A549 (cell line): ENCODE measurements around the gene TSPAN10. TPM values are rescaled to one million over a fixed set of nuclear protein-coding genes. Genes with fewer than 3 reads are reported as not detected.

Experiments used
- ATAC-seq, 2 experiments: fragments of 200-7000 bp in 1 of 2; fragments of >200 bp in 1 of 2; cut with Nextera tagmentation in 1 of 2; cut with Tn5 transposase in 1 of 2; 3 replicates each; pipeline versions ENCODE4 v1.8.0 to v1.9.1; 2018 to 2020; ENCODE audit warnings: mild to moderate bottlenecking in 1 of 2, moderate library complexity in 1 of 2
- CTCF ChIA-PET: fragments of 300-600 bp; sonication (Branson Sonifier 250); formaldehyde crosslinking; extraction: SDS; loops from one replicate; lab custom pipeline; 2021; ENCODE audit warnings: antibody characterized with exemption, inconsistent platforms; lab: Yijun Ruan, JAX
- POLR2A ChIA-PET: fragments of 350-600 bp; formaldehyde crosslinking; extraction: SDS; loops from one replicate; lab custom pipeline; 2021; ENCODE audit warnings: antibody characterized with exemption, inconsistent platforms; lab: Yijun Ruan, JAX
- DNase-seq, 2 experiments: peaks; one replicate each; pipeline versions ENCODE4 v3.0.0 to v3.0.0-alpha.2; 2011 to 2016; ENCODE audit warnings: low read depth in 1 of 2, low spot score in 1 of 2
- FAIRE-seq: peaks from 2 replicates; lab custom pipeline; 2011; peaks lifted over from hg19 to GRCh38; lab: Jason Lieb, UNC
- H3K27ac ChIP-seq, 2 experiments: fragments of >200 bp; sonication (Bioruptor Twin); formaldehyde crosslinking; 3 replicates each; pipeline ENCODE4 v1.5.1; 2016 to 2017
- H3K4me1 ChIP-seq: fragments of >200 bp; sonication (Bioruptor Twin); formaldehyde crosslinking; 3 replicates; pipeline ENCODE4 v1.6.1; 2016
- H3K4me2 ChIP-seq: fragments of >200 bp; sonication (Bioruptor Twin); formaldehyde crosslinking; 3 replicates; pipeline ENCODE4 v1.6.1; 2016
- H3K4me3 ChIP-seq: fragments of >200 bp; sonication (Bioruptor Twin); formaldehyde crosslinking; 3 replicates; pipeline ENCODE4 v1.5.1; 2016
- H3K9me3 ChIP-seq: fragments of >200 bp; sonication (Bioruptor Twin); formaldehyde crosslinking; 3 replicates; pipeline ENCODE4 v1.6.1; 2016
- CEBPB ChIP-seq, 2 experiments: fragments of >200 bp in 1 of 2; sonication (Bioruptor Twin) in 1 of 2; formaldehyde crosslinking in 1 of 2; IDR thresholded peaks; 2 replicates each; pipeline ENCODE4 v1.6.1; 2012 to 2016
- CHD4 ChIP-seq: fragments of 200-600 bp; sonication (generic); IDR thresholded peaks from 2 replicates; pipeline ENCODE4 v1.6.1; 2016; ENCODE audit warnings: antibody characterized with exemption, mild to moderate bottlenecking, borderline replicate concordance
- EHF ChIP-seq: fragments of 250-450 bp; sonication (Bioruptor Pico); IDR thresholded peaks from 2 replicates; pipeline ENCODE4 v1.5.0; 2020; ENCODE audit warnings: mild to moderate bottlenecking
- EHMT2 ChIP-seq: fragments of 200-600 bp; sonication (generic); IDR thresholded peaks from 2 replicates; pipeline ENCODE4 v1.6.1; 2016; ENCODE audit warnings: antibody characterized with exemption, low read depth, mild to moderate bottlenecking, moderate library complexity
- ESRRA ChIP-seq: fragments of 150-350 bp; IDR thresholded peaks from 2 replicates; pipeline ENCODE4 v1.6.1; 2014; ENCODE audit warnings: mild to moderate bottlenecking, low read length, borderline replicate concordance
- FOSL2 ChIP-seq, 2 experiments: fragments of 450-650 bp in 1 of 2; fragments of >200 bp in 1 of 2; sonication (Bioruptor Twin) in 1 of 2; formaldehyde crosslinking; IDR thresholded peaks; 2 replicates each; pipeline versions ENCODE4 v1.5.0 to v1.6.1; 2016 to 2020; ENCODE audit warnings: mild to moderate bottlenecking in 1 of 2, moderate library complexity in 1 of 2
- GATA3 ChIP-seq: IDR thresholded peaks from 2 replicates; pipeline ENCODE4 v1.6.1; 2012; ENCODE audit warnings: borderline replicate concordance
- HES2 ChIP-seq: fragments of >200 bp; sonication (Bioruptor Twin); formaldehyde crosslinking; IDR thresholded peaks from 2 replicates; pipeline ENCODE4 v1.6.1; 2016
- HMGXB4 ChIP-seq: fragments of 250-450 bp; sonication (Bioruptor Pico); IDR thresholded peaks from 2 replicates; pipeline ENCODE4 v1.5.0; 2021; ENCODE audit warnings: mild to moderate bottlenecking, moderate library complexity, borderline replicate concordance
- JUN ChIP-seq, 2 experiments: fragments of >200 bp; sonication (Bioruptor Twin); formaldehyde crosslinking; IDR thresholded peaks; 2 replicates in 1 of 2; 3 replicates in 1 of 2; pipeline ENCODE4 v1.6.1; 2016 to 2017
- JUNB ChIP-seq: fragments of >200 bp; sonication (Bioruptor Twin); formaldehyde crosslinking; IDR thresholded peaks from 2 replicates; pipeline ENCODE4 v1.6.1; 2016
- KDM5A ChIP-seq: fragments of 200-600 bp; sonication (generic); IDR thresholded peaks from 2 replicates; pipeline ENCODE4 v1.6.1; 2016; ENCODE audit warnings: antibody characterized with exemption, mild to moderate bottlenecking
- MAFK ChIP-seq: fragments of 450-650 bp; IDR thresholded peaks from 2 replicates; pipeline ENCODE4 v1.6.1; 2014; ENCODE audit not compliant: partially characterized antibody
- MAZ ChIP-seq: fragments of 150-350 bp; IDR thresholded peaks from 2 replicates; pipeline ENCODE4 v1.6.1; 2014; ENCODE audit warnings: antibody characterized with exemption, low read depth, low read length, borderline replicate concordance
- MYC ChIP-seq: IDR thresholded peaks from 2 replicates; pipeline ENCODE4 v1.6.1; 2012; ENCODE audit warnings: mild to moderate bottlenecking, inconsistent platforms, low read length, improper control_type of control experiment, borderline replicate concordance
- NFE2L2 ChIP-seq: fragments of 150-350 bp; conservative IDR thresholded peaks from 2 replicates; pipeline ENCODE4 v1.6.1; 2014; ENCODE audit warnings: low read length
- NPAS2 ChIP-seq: fragments of 250-450 bp; sonication (Bioruptor Pico); IDR thresholded peaks from 2 replicates; pipeline ENCODE4 v1.8.0; 2022; ENCODE audit warnings: mild to moderate bottlenecking, moderate library complexity, borderline replicate concordance
- PHF8 ChIP-seq: fragments of 200-600 bp; sonication (generic); IDR thresholded peaks from 2 replicates; pipeline ENCODE4 v1.6.1; 2016; ENCODE audit warnings: low read depth, mild to moderate bottlenecking, antibody characterized with exemption, moderate library complexity, borderline replicate concordance
- RAD21 ChIP-seq, 2 experiments: fragments of >200 bp in 1 of 2; sonication (Bioruptor Twin) in 1 of 2; formaldehyde crosslinking in 1 of 2; IDR thresholded peaks in 1 of 2; conservative IDR thresholded peaks in 1 of 2; 2 replicates in 1 of 2; 3 replicates in 1 of 2; pipeline ENCODE4 v1.6.1; 2012 to 2018; ENCODE audit warnings: inconsistent platforms in 1 of 2
- RNF2 ChIP-seq: fragments of 200-600 bp; sonication (generic); IDR thresholded peaks from 2 replicates; pipeline ENCODE4 v1.6.1; 2016; ENCODE audit warnings: low read depth, mild to moderate bottlenecking, antibody characterized with exemption, moderate library complexity, borderline replicate concordance
- SREBF2 ChIP-seq: fragments of 450-650 bp; IDR thresholded peaks from 2 replicates; pipeline ENCODE4 v1.6.1; 2014; ENCODE audit warnings: mild to moderate bottlenecking, moderate library complexity
- TFCP2L1 ChIP-seq: fragments of 250-450 bp; sonication (Bioruptor Pico); IDR thresholded peaks from 2 replicates; pipeline ENCODE4 v1.5.0; 2021; ENCODE audit warnings: mild to moderate bottlenecking
- TP53 ChIP-seq: fragments of 250-450 bp; sonication (Bioruptor Pico); IDR thresholded peaks from 2 replicates; pipeline ENCODE4 v1.5.0; 2021; ENCODE audit warnings: mild to moderate bottlenecking, moderate library complexity
- USF2 ChIP-seq: fragments of 450-650 bp; IDR thresholded peaks from 2 replicates; pipeline ENCODE4 v1.6.1; 2014; ENCODE audit warnings: antibody characterized with exemption
- ZC3H11A ChIP-seq: fragments of 450-650 bp; IDR thresholded peaks from 2 replicates; pipeline ENCODE4 v1.6.1; 2014; ENCODE audit warnings: antibody characterized with exemption, mild to moderate bottlenecking
- ZNF302 ChIP-seq: fragments of 250-450 bp; sonication (Bioruptor Pico); IDR thresholded peaks from 2 replicates; pipeline ENCODE4 v1.9.0; 2021; ENCODE audit warnings: inconsistent platforms, mild to moderate bottlenecking, moderate library complexity
- WGBS: methylation state at CpG from one replicate; pipeline ENCODE4 v1.1.6; 2017; ENCODE audit errors: missing lambda C conversion rate; 5-methylcytosine and 5-hydroxymethylcytosine counted together
- polyA plus RNA-seq, 4 experiments: library from polyadenylated mRNA; depleted of rRNA in 3 of 4; stranded (reverse); fragments of >200 nt; fragmentation: RNase III in 1 of 4; extraction: RNeasy Plus Mini Kit Qiagen cat#74134 plus additional on column Dnase treatment in 1 of 4; gene quantifications; 2 replicates in 3 of 4; 3 replicates in 1 of 4; pipeline ENCODE4 v1.2.3, GENCODE V29; 2011 to 2017
- TF ChIP-seq, protein P1 (sequence below): IDR thresholded peaks from 2 replicates; pipeline ENCODE4 v1.6.1; 2012

Gene TSPAN10
- polyA plus RNA-seq, 2 of the 4 experiments (the other 2 are of a cell fraction) = 1.4 to 6.3 TPM

GRCh38 chr17:81666092-81666341 is 29.0 kb downstream of the TSPAN10 start:
- WGBS = 2% methylated on average over 12 of the region's 16 CpGs
- no peaks in the 10 kb centered on the region for H3K9me3 ChIP-seq
- FAIRE-seq (no peak), DNase-seq (no peak), ATAC-seq (peak in 1 of 2 experiments; percentile 41; a peak in 3 of 6 replicates)
- CTCF ChIA-PET = interaction anchor here (1.2 to 2.7 kb wide), 3 partner anchors 10 to 147 kb away, joined by 4 to 20 read pairs (median 4); no protein-coding TSS in a partner anchor
- POLR2A ChIA-PET = interaction anchor here (0.8 to 1.5 kb wide), 9 partner anchors 8 to 147 kb away, joined by 3 to 23 read pairs (median 4); partner anchors contain the start of genes ARL16, HGS, NPLOC4 and TSPAN10
- TF ChIP-seq PHF8 = peak; percentile 22; the same call in 1 of the 2 replicates
- TF ChIP-seq JUNB = no peak
- TF ChIP-seq TFCP2L1 (CRISPR knock-in tag) = no peak
- no peak for TF ChIP-seq SREBF2
- TF ChIP-seq KDM5A = peak; percentile 42; the same call in 1 of the 2 replicates
- TF ChIP-seq HMGXB4 = no peak
- TF ChIP-seq MYC = no peak
- peak overlapping the region; percentile 97 to 99 for H3K27ac ChIP-seq
- H3K4me1 ChIP-seq = peaks cover 22% of the 10 kb centered on the region
- H3K4me2 ChIP-seq = peak overlapping the region; percentile 89
- H3K4me3 ChIP-seq = peak overlapping the region; percentile 99

DNA sequence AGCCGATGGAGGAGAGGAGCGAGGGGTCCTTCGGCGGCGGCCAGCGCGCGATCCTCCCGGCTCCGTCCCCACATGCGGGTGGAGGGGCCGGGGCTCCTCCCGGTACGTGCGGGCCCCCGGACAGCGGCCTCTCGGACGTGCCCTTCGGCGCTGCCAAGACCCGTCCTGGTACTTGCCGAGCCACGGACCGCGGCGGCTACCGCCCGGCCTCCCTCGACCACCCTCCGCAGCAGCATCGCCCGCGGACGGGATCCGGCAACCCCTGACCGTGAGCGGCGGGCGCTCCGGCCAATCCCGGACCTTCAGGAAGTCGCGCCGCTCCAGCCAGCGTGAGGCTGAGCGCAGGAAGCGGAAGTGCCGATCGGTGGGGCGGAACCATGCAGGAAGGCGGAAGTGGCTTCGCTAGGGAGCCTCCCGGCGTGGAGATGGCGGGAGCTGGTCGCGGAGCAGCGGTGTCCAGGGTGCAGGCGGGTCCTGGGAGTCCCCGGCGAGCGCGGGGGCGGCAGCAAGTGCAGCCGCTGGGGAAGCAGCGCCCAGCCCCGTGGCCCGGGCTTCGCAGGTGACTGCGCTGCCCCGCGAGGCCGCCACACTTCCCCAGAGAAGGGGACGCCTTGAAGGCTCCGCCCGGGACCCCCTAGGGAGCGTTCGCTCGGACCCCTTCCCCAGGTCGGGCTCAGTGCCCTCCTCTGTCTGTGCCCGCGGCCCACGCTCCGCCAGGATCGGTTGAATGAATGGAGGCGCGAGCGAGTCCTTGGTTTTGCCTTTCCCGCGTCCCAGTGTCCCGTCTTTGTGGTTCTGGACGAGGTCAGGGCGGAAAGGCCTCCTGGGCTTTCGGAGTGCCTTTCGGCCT is 29.6 kb downstream of the TSPAN10 start, which contains the start of the genes CCDC137 and OXLD1:
Gene CCDC137 (plus strand): TSS at position 396 of the 850 bp plus-strand sequence. CDS start 30 bp downstream, at position 426.
Gene OXLD1 (minus strand): TSS at position 264 of the 850 bp plus-strand sequence. CDS start 28 bp downstream, at position 236.
- Histone ChIP-seq H3K4me3 (peak within 1 kb of the TSS; percentile 99), H3K27ac (peak within 1 kb of the TSS; percentile 97 to 99), H3K4me2 (peak within 1 kb of the TSS; percentile 90), H3K9me3 (no peaks in the 10 kb centered on the region), H3K4me1 (peaks cover 22% of the 10 kb centered on the region)
- CTCF ChIA-PET = interaction anchor here (1.2 to 2.7 kb wide), 3 partner anchors 9 to 147 kb away, joined by 4 to 20 read pairs (median 4); no protein-coding TSS in a partner anchor
- under 1% methylated on average over 70 of the region's 96 CpGs for WGBS
- FAIRE-seq (peak; percentile 84), ATAC-seq (peak; percentile 96 to 99), DNase-seq (peak; percentile 97 to 98)
- POLR2A ChIA-PET = interaction anchor here (0.6 to 1.5 kb wide), 10 partner anchors 8 to 182 kb away, joined by 3 to 23 read pairs (median 3); partner anchors contain the start of genes ARL16, HGS, NPLOC4 and TSPAN10
- TF ChIP-seq GATA3 (0 out of 2 replicates have a peak, but pooled peaks have one; percentile 17), NFE2L2 (no peak), RAD21 (conservative IDR thresholded peaks at IDR 0.05 in 1 of 2, IDR thresholded peaks at IDR 0.05 in 1 of 2) (no peak), MAFK (no peak), ZNF302 (CRISPR knock-in tag) (no peak), RNF2 (no peak), JUN (IDR thresholded peaks at IDR 0.05) (peak; percentile 83 to 91), MAZ (no peak), NPAS2 (no peak), EHMT2 (no peak), EHF (CRISPR knock-in tag) (peak; percentile 72; the same call in 1 of the 2 replicates), HMGXB4 (no peak), ZC3H11A (no peak), ESRRA (no peak), TP53 (peak; percentile 35; the same call in 1 of the 2 replicates), HES2 (no peak), CEBPB (IDR thresholded peaks at IDR 0.05) (no peak), USF2 (no peak; the same call in 1 of the 2 replicates), CHD4 (no peak), FOSL2 (IDR thresholded peaks at IDR 0.05) (no peak), FOSL2 (CRISPR knock-in tag; IDR thresholded peaks at IDR 0.05) (no peak)
- TF ChIP-seq, protein P1, sequence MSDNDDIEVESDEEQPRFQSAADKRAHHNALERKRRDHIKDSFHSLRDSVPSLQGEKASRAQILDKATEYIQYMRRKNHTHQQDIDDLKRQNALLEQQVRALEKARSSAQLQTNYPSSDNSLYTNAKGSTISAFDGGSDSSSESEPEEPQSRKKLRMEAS = peak; percentile 95
